Mesenchymal stem cell (in vitro differentiated cells and primary cell): Measurements from ENCODE around the gene NIPAL1.

Source experiments
- DNase-seq: peaks from one replicate; pipeline ENCODE4 v3.0.0-alpha.2; 2013
- H2AFZ ChIP-seq: one replicate; pipeline ENCODE4 v1.6.1; 2013; ENCODE audit warnings: low read depth, mild to moderate bottlenecking, control low read depth, inconsistent platforms, low read length, moderate library complexity
- H2AK5ac ChIP-seq: 2 replicates; pipeline ENCODE4 v1.6.1; 2013; ENCODE audit warnings: low read length, moderate library complexity, mild to moderate bottlenecking, inconsistent platforms; ENCODE audit not compliant: severe bottlenecking
- H2BK120ac ChIP-seq: one replicate; pipeline ENCODE4 v1.6.1; 2013; ENCODE audit warnings: low read depth, mild to moderate bottlenecking, inconsistent platforms, low read length, moderate library complexity
- H2BK12ac ChIP-seq, 2 experiments: one replicate each; pipeline ENCODE4 v1.6.1; 2013; ENCODE audit warnings: inconsistent platforms in 2 of 2, low read length in 2 of 2, mild to moderate bottlenecking in 2 of 2, moderate library complexity in 2 of 2, control low read depth in 1 of 2
- H2BK15ac ChIP-seq: one replicate; pipeline ENCODE4 v1.6.1; 2013; ENCODE audit warnings: mild to moderate bottlenecking, low read depth, inconsistent platforms; ENCODE audit not compliant: poor library complexity, severe bottlenecking
- H2BK5ac ChIP-seq: 2 replicates; pipeline ENCODE4 v1.6.1; 2013; ENCODE audit warnings: low read depth, mild to moderate bottlenecking, low read length, control low read depth, inconsistent platforms; ENCODE audit not compliant: poor library complexity, severe bottlenecking
- H3K14ac ChIP-seq, 2 experiments: one replicate each; pipeline ENCODE4 v1.6.1; 2013; ENCODE audit warnings: inconsistent platforms in 2 of 2, low read length in 2 of 2, control low read depth in 1 of 2, mild to moderate bottlenecking in 1 of 2, moderate library complexity in 1 of 2
- H3K18ac ChIP-seq, 2 experiments: one replicate each; pipeline ENCODE4 v1.6.1; 2013; ENCODE audit warnings: inconsistent platforms in 2 of 2, low read length in 2 of 2, control low read depth in 1 of 2, low read depth in 1 of 2, mild to moderate bottlenecking in 1 of 2
- H3K23ac ChIP-seq, 2 experiments: one replicate each; pipeline ENCODE4 v1.6.1; 2013; ENCODE audit warnings: inconsistent platforms in 2 of 2, low read length in 2 of 2, mild to moderate bottlenecking in 2 of 2, moderate library complexity in 2 of 2, control low read depth in 1 of 2
- H3K27ac ChIP-seq: 2 replicates; pipeline ENCODE4 v1.5.1; 2013; ENCODE audit warnings: mild to moderate bottlenecking, moderate library complexity, low read length, control low read depth, inconsistent platforms; ENCODE audit not compliant: poor library complexity, severe bottlenecking
- H3K27me3 ChIP-seq, 2 experiments: 2 replicates each; pipeline versions ENCODE4 v1.6.1 to v1.7.0; 2013; ENCODE audit warnings: low read length in 2 of 2, mild to moderate bottlenecking in 2 of 2, moderate library complexity in 2 of 2, control low read depth in 1 of 2, inconsistent platforms in 1 of 2; ENCODE audit not compliant: control insufficient read depth in 1 of 2, insufficient read depth in 1 of 2
- H3K36me3 ChIP-seq, 2 experiments: 2 replicates each; pipeline versions ENCODE4 v1.6.1 to v1.7.0; 2013; ENCODE audit warnings: low read length in 2 of 2, control low read depth in 1 of 2, inconsistent platforms in 1 of 2, low read depth in 1 of 2, mild to moderate bottlenecking in 1 of 2; ENCODE audit not compliant: insufficient read depth in 2 of 2, control insufficient read depth in 1 of 2
- H3K4ac ChIP-seq, 2 experiments: one replicate each; pipeline ENCODE4 v1.6.1; 2013; ENCODE audit warnings: inconsistent platforms in 2 of 2, low read length in 2 of 2, mild to moderate bottlenecking in 2 of 2, moderate library complexity in 2 of 2, control low read depth in 1 of 2, low read depth in 1 of 2
- H3K4me1 ChIP-seq: 2 replicates; pipeline ENCODE4 v1.6.1; 2013; ENCODE audit warnings: low read depth, low read length, control low read depth; ENCODE audit not compliant: control insufficient read depth, insufficient read depth
- H3K4me2 ChIP-seq: 2 replicates; pipeline ENCODE4 v1.6.1; 2013; ENCODE audit warnings: low read length, mild to moderate bottlenecking, inconsistent platforms; ENCODE audit not compliant: poor library complexity, severe bottlenecking
- H3K4me3 ChIP-seq, 2 experiments: 2 replicates each; pipeline versions ENCODE4 v1.5.1 to v1.7.0; 2013; ENCODE audit warnings: low read length in 2 of 2, mild to moderate bottlenecking in 2 of 2, control low read depth in 1 of 2, low read depth in 1 of 2; ENCODE audit not compliant: insufficient read depth in 1 of 2
- H3K79me1 ChIP-seq: replicated peaks from 2 replicates; pipeline ENCODE4 v1.6.1; 2013; ENCODE audit warnings: mild to moderate bottlenecking, control low read depth, low read length, inconsistent platforms; ENCODE audit not compliant: poor library complexity, severe bottlenecking
- H3K9ac ChIP-seq: 2 replicates; pipeline ENCODE4 v1.7.0; 2013; ENCODE audit warnings: mild to moderate bottlenecking, low read length, moderate library complexity
- H3K9me3 ChIP-seq: 2 replicates; pipeline ENCODE4 v1.7.0; 2013; ENCODE audit warnings: mild to moderate bottlenecking, low read length; ENCODE audit not compliant: control insufficient read depth
- H4K8ac ChIP-seq: one replicate; pipeline ENCODE4 v1.6.1; 2013; ENCODE audit warnings: inconsistent platforms, mild to moderate bottlenecking, low read length, moderate library complexity
- H4K91ac ChIP-seq: one replicate; pipeline ENCODE4 v1.6.1; 2013; ENCODE audit warnings: mild to moderate bottlenecking, low read length, inconsistent platforms
- WGBS: methylation state at CpG from one replicate; pipeline ENCODE4 v1.1.7; 2013; ENCODE audit warnings: mixed read lengths; 5-methylcytosine and 5-hydroxymethylcytosine counted together

NIPAL1 gene

GRCh38 chr4:48022192-48022799 lies 5.7 kb downstream of the NIPAL1 start:
- H3K23ac ChIP-seq, result no peak overlapping the region
- H3K4me1 ChIP-seq, result peaks cover 5% of the 10 kb centered on the region
- H3K4ac ChIP-seq, result no peak overlapping the region
- H3K4me2 ChIP-seq, result no peak overlapping the region
- no peak overlapping the region for H3K9ac ChIP-seq
- no peak overlapping the region for H2AFZ ChIP-seq
- DNase-seq, result no peak
- H3K14ac ChIP-seq, result no peak overlapping the region
- no peaks in the 10 kb centered on the region for H3K36me3 ChIP-seq
- 53% methylated on average over 2 of the region's 3 CpGs for WGBS
- H3K18ac ChIP-seq, result no peak overlapping the region
- H2BK12ac ChIP-seq, result no peak overlapping the region
- no peak overlapping the region for H4K8ac ChIP-seq
- no peak overlapping the region for H2BK15ac ChIP-seq
- no peak overlapping the region for H3K27ac ChIP-seq
- H3K27me3 ChIP-seq, result peaks cover 0 to 23% of the 10 kb centered on the region in 2 experiments
- no peaks in the 10 kb centered on the region for H3K79me1 ChIP-seq
- H2BK120ac ChIP-seq, result no peak overlapping the region
- no peak overlapping the region for H4K91ac ChIP-seq
- no peak overlapping the region for H2AK5ac ChIP-seq
- H2BK5ac ChIP-seq, result no peak overlapping the region
- H3K9me3 ChIP-seq, result no peaks in the 10 kb centered on the region
- H3K4me3 ChIP-seq, result no peak overlapping the region

- Histone ChIP-seq H3K27me3 (peaks cover 0 to 5% of the 10 kb centered on the region in 2 experiments), H2BK15ac (no peak overlapping the region), H3K14ac (no peak overlapping the region)
Observed at GRCh38 chr4:48024522-48024921, 8.0 kb downstream of the NIPAL1 start.

DNA sequence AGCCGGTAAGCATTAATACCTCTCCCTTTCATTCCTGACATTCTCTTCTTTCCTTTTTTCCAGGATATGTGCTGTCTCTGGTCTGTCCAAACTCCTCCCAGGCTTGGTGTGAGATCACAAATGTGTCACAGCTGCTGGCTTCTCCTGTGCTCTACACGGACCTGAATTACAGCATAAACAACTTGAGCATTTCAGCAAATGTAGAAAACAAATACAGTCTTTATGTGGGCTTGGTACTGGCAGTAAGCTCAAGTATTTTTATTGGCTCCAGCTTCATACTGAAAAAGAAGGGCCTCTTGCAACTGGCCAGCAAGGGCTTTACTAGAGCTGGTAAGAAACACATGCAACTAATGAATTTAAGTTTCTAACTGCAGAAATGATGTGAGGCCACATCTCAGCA lies 8.4 kb downstream of the NIPAL1 start:
- 10% methylated on average over 1 of the region's 2 CpGs for WGBS
- no peak overlapping the region for H3K14ac ChIP-seq

More at GRCh38 chr4:48024522-48024921, 8.0 kb downstream of the NIPAL1 start:
- Histone ChIP-seq H4K8ac (no peak overlapping the region), H2AK5ac (no peak overlapping the region), H3K4me1 (peaks cover 3% of the 10 kb centered on the region), H2BK120ac (no peak overlapping the region), H3K79me1 (no peaks in the 10 kb centered on the region), H3K4me3 (no peak overlapping the region), H3K4me2 (no peak overlapping the region), H3K18ac (no peak overlapping the region), H2BK12ac (no peak overlapping the region), H3K36me3 (no peaks in the 10 kb centered on the region), H4K91ac (no peak overlapping the region), H3K23ac (no peak overlapping the region), H2AFZ (no peak overlapping the region), H3K27ac (no peak overlapping the region), H2BK5ac (no peak overlapping the region), H3K9me3 (peaks cover 3% of the 10 kb centered on the region), H3K4ac (no peak overlapping the region), H3K9ac (no peak overlapping the region)
- WGBS, result 93% methylated on average over 3 of the region's 4 CpGs
- peak; percentile 7 for DNase-seq

GRCh38 chr4:48027653-48028052 lies 11.1 kb downstream of the NIPAL1 start:
- H4K8ac ChIP-seq, result no peak overlapping the region
- no peak overlapping the region for H3K27ac ChIP-seq
- H2BK5ac ChIP-seq, result no peak overlapping the region
- no peak overlapping the region for H2BK120ac ChIP-seq
- no peak overlapping the region for H3K14ac ChIP-seq
- no peak overlapping the region for H3K18ac ChIP-seq
- H3K23ac ChIP-seq, result no peak overlapping the region
- no peaks in the 10 kb centered on the region for H3K27me3 ChIP-seq
- H2BK15ac ChIP-seq, result no peak overlapping the region
- peaks cover 3% of the 10 kb centered on the region for H3K9me3 ChIP-seq
- DNase-seq, result no peak
- H3K9ac ChIP-seq, result no peak overlapping the region
- no peak overlapping the region for H2BK12ac ChIP-seq
- H2AK5ac ChIP-seq, result no peak overlapping the region
- peaks cover 3% of the 10 kb centered on the region for H3K4me1 ChIP-seq
- no peak overlapping the region for H4K91ac ChIP-seq
- H2AFZ ChIP-seq, result no peak overlapping the region
- no peak overlapping the region for H3K4me2 ChIP-seq
- H3K4me3 ChIP-seq, result no peak overlapping the region
- no peaks in the 10 kb centered on the region for H3K79me1 ChIP-seq
- no peak overlapping the region for H3K4ac ChIP-seq
- H3K36me3 ChIP-seq, result no peaks in the 10 kb centered on the region

More for the DNA sequence above, 8.4 kb downstream of the NIPAL1 start:
- Histone ChIP-seq H3K4me3 (no peak overlapping the region), H3K18ac (no peak overlapping the region), H4K8ac (no peak overlapping the region), H3K27ac (no peak overlapping the region), H4K91ac (no peak overlapping the region), H2BK15ac (no peak overlapping the region), H2AK5ac (no peak overlapping the region), H3K27me3 (peaks cover 0 to 2% of the 10 kb centered on the region in 2 experiments), H3K9ac (no peak overlapping the region), H2BK120ac (no peak overlapping the region), H3K79me1 (no peaks in the 10 kb centered on the region), H3K23ac (no peak overlapping the region), H2BK5ac (no peak overlapping the region), H3K36me3 (no peaks in the 10 kb centered on the region), H3K4me2 (no peak overlapping the region), H2BK12ac (no peak overlapping the region), H3K9me3 (peaks cover 3% of the 10 kb centered on the region), H2AFZ (no peak overlapping the region), H3K4me1 (peaks cover 3% of the 10 kb centered on the region), H3K4ac (no peak overlapping the region)
- peak; percentile 48 for DNase-seq
